HG03442 (cell line): ENCODE measurements around the gene COL24A1.
A peak's percentile ranks its signal among the peaks of the same experiment; 100 is the strongest.
"Not testable (repeated sequence)": the region's sequence is repeated elsewhere in the genome, so short reads cannot be mapped to it uniquely, and the experiment has no call there.

Source experiments
- ATAC-seq: cut with Tn5 transposase; IDR thresholded peaks from one replicate; pipeline ENCODE4 v1.9.1; 2021; ENCODE audit warnings: mild to moderate bottlenecking, moderate library complexity; ENCODE audit not compliant: unreplicated experiment

COL24A1 gene

GRCh38 chr1:86084998-86085397 is 71.6 kb downstream of the COL24A1 start:
- no peak for ATAC-seq

GRCh38 chr1:86082183-86082582 is 74.4 kb downstream of the COL24A1 start:
- ATAC-seq: peak; percentile 48

DNA sequence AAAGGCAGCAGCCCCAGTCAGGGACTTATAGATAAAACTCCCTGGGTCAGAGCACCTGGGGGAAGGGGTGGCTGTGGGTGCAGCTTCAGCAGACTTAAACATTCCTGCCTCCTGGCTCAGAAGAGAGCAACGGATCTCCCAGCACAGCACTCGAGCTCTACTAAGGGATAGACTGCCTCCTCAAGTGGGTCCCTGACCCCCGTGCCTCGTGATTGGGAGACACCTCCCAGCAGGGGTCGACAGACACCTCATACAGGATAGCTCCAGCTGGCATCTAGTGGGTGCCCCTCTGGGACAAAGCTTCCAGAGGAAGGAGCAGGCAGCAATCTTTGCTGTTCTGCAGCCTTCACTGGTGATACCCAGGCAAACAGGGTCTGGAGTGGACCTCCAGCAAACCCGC is 84.1 kb downstream of the COL24A1 start:
- ATAC-seq: not testable (repeated sequence)

DNA sequence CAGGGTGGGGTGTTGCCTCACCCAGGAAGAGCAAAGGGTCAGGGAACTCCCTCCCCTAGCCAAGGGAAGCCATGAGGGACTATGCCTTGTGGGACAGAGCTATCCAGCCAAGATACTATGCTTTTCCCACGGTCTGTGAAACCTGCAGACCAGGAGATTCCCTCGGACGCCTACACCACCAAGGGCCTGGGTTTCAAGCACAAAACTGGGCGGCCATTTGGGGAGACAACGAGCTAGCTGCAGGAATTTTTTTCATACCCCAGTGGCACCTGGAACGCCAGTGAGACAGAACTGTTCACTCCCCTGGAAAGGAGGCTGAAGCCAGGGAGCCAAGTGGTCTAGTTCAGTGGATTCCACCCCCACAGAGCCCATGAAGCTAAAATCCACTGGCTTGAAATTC is 84.7 kb downstream of the COL24A1 start:
- not testable (repeated sequence) for ATAC-seq

DNA sequence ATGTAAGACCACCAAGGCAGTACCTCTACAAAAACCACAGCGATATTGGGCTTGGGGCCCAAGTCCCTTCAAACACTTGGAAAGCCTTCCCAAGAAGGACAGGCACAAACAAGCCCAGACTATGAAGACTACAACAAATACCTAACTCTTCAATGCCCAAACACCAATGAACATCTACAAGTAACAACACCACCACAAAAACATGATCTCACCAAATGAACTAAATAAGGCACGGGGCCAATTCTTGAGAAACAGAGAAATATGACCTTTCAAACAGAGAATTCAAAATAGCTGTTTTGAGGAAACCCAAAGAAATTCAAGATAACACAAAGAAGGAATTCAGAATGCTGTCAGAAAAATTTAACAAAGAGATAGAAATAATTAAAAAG is 86.8 kb downstream of the COL24A1 start:
- no peak for ATAC-seq

- ATAC-seq: no peak
Measured at GRCh38 chr1:86068841-86069756, 87.5 kb downstream of the COL24A1 start.

DNA sequence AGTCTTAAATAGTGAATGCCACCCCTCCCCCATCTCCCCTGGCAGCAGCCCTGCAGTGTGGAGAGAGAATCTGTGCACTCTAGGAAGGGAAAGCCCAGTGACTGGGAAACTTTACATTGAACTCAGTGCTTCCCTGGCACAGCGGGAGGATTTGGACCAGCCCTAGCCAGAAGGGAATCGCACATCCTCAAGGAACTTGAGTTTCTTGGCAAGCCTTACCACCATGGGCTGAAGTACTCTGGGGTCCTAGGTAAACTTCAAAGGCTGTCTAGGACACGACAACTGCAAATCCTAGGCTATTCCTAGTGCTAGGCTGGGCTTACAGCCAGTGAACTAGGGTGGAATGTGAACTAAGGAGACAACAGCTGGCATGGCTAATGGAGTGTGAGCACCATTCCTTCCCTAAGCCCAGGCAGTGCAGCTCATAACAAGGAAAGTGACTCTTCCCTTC is 88.3 kb downstream of the COL24A1 start:
- no peak for ATAC-seq

DNA sequence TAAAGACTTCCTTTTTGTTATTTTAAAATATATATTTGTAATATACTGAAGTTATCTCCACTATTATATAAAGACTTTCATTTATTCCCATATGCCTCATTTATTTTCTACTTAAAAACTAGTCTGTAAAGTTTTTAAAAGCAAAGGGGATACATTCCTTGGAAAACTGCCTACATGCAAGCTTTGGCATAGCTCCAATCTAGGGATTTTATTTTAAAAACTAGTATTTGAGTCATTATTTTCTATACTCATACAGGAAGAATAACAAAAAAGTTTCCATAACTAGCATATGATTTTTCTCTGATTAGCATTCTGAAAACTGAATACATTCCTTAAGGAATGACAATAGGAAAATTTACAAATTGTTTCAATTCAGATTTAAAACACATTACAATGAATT is 88.9 kb downstream of the COL24A1 start:
- no peak for ATAC-seq

GRCh38 chr1:86064899-86065298 is 91.7 kb downstream of the COL24A1 start:
- ATAC-seq: no peak

DNA sequence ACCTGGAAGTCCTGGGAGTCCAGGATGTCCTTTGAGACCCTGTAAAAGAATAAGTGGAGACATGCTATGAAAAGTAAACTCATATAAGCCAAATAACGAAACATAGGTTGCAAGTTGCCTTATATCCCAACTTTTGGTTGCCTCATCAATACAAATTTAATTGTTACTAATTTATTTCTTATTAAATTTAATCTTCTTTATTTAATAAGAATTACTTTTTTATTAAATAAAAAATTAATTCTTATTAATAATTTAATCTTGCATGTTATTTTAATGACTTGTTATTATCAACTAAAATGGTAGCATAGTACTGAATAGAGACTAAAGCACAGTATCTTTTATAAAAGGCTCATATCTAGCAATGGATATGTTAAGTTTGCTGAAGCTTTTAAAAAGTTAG is 92.9 kb downstream of the COL24A1 start:
- ATAC-seq: no peak

- ATAC-seq: no peak
Measured at GRCh38 chr1:86062453-86062852, 94.1 kb downstream of the COL24A1 start.

- peak; percentile 52 for ATAC-seq
Measured at GRCh38 chr1:86061551-86061990, 95.0 kb downstream of the COL24A1 start.

GRCh38 chr1:86054396-86054795 is 102.2 kb downstream of the COL24A1 start:
- ATAC-seq: no peak

- ATAC-seq: no peak
Measured at GRCh38 chr1:86052948-86053698, 103.4 kb downstream of the COL24A1 start.

DNA sequence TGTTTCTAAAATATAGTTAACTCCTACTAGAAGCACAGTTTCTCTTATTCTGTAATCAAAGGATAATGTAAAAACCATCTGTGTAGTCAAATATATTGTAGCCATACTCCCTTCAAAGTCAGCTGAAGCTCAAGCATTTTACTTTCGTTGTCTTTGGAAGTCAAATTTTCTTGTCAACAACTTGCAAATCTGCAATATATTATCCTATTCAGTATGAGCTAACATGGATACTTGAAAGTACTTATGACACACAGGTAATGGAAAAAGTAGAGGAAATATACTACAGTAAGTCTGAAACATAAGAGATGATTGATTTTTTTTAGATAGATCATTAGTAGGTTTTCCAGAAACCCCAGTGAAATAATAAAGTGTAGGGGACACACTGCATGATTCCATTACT is 121.5 kb downstream of the COL24A1 start:
- ATAC-seq: no peak

DNA sequence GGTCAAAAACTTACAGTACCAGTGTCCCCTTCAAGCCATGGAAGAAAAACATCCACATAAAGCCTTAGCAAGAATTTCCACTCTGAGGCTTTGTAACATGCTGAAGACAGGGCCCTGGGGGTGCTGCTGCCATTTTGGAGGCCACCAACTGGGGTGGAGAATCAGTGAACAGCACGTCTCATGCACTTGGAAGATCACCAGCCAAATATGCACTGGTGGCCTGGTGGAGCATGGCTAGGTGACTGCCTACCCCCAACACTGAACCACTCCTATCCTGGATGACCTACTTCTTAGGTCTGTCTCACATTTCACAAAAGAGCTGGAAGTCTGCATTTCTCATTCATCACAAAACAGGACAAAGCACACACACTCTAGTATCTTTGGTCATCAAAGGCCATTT is 126.4 kb downstream of the COL24A1 start:
- no peak for ATAC-seq

DNA sequence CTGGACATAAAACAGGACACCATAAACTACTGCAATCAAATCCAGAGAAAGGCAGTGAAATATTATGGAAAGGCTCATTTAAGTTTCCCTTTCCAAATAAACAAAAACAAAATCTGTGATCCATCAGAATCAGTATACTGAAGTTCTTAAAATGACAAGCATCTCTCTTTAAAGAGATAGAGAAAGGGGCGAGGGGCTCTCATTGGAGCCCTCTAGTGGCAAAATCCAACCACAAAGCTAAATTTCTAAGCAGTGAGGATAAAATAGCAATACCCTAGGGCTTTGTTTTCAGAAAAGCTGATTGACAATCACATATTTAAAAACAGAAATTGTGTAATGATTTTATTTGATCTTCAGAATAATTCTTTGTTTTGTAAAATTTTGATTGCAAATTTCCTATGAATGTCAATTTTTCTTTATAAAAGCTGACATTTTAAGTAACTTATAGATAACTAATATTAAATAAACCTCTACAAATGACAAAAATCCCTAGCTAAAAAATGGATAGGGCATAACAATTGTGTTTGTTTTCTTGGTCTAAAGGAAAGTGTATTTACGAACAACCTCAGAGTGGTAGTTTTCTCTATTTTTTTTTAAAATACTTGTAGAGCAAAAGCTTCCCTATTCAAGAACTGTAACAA is 138.2 kb downstream of the COL24A1 start:
- peak; percentile 67 for ATAC-seq

DNA sequence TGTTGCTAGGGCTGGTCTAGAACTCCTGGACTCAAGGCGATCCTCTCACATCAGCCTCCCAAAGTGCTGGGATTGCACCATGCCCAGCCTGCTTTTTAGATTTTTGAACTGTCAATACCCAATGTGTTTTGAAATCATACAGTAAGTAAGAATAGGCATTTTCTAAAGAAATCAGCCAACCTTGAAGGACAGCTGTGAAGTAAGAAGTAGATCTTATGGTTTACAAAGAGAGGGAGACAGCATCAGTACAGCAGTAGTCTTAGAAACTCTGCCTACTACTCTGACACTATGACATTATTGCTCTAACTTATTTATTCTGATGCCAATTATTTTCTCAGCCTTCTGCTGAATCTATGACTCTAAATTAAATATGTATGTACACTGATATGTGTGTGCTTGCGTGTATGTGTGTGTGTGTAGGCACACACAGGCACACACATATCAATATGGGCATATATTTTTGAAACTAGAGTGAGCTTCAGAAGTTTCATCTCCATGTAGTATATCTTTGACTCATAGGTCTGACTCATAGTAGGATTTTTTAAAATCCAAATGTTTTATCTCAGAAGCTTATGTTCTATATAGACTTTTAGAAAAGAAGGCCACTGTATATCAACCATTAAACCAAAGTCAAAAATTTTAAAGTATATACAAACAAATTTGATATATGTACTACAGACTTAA is 140.4 kb downstream of the COL24A1 start:
- ATAC-seq: peak; percentile 55

DNA sequence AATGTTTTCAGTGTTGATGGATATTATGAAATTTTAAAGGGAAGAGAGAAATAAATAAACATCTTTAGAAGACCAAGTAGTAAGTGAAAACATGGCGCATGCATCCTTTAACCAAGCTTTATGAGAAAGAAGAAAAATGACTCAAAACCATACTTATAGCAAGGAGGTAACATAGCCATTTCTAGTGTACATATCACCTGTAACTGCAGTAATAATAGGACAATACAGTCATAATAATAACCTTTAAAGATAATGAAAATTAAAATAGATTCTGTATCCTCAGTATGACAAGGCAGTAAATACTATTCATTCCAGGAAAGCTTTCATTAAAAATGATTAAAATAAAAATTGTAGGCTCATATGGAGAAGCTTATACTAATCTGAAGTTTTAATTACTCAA is 141.2 kb downstream of the COL24A1 start:
- no peak for ATAC-seq

DNA sequence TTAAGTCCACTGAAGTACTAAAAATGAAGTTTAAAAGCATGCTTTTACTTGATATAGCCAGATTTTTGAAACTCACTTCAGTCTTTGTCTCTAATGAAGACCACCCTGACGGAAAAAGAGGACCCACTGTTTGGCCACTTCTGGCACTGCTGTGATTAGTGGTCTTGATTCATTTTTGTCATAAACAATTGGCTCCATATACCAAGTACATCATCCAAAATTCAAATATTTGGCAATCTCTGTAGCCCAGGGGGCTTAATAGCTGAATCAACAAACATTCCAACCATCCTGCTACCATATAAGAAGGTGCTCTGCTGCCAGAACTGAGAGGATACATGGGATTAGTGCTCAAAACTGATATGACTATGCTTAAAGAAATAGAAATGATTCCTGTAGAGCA is 156.0 kb downstream of the COL24A1 start:
- ATAC-seq: no peak
